H9 (cell line): ENCODE data around the gene UVRAG. TPM values are rescaled to one million over a fixed set of nuclear protein-coding genes. Genes with fewer than 3 reads are reported as not detected.

Experiments used
- DNase-seq: peaks from one replicate; pipeline ENCODE4 v3.0.0-alpha.2; 2017
- H2AFZ ChIP-seq: one replicate; pipeline ENCODE4 v1.6.1; 2013; ENCODE audit warnings: mild to moderate bottlenecking, low read length, control low read depth, moderate library complexity
- H2AK5ac ChIP-seq: 2 replicates; pipeline ENCODE4 v1.6.1; 2013; ENCODE audit warnings: low read length, control low read depth, mixed read lengths; ENCODE audit not compliant: insufficient read length
- H2BK120ac ChIP-seq: one replicate; pipeline ENCODE4 v1.6.1; 2013; ENCODE audit warnings: low read depth, mild to moderate bottlenecking, low read length, control low read depth, inconsistent platforms; ENCODE audit not compliant: poor library complexity, severe bottlenecking
- H2BK12ac ChIP-seq: 2 replicates; pipeline ENCODE4 v1.6.1; 2013; ENCODE audit warnings: low read length, control low read depth, mixed read lengths, low read depth; ENCODE audit not compliant: insufficient read length
- H2BK15ac ChIP-seq: 2 replicates; pipeline ENCODE4 v1.6.1; 2013; ENCODE audit warnings: low read depth, low read length, control low read depth
- H2BK20ac ChIP-seq: one replicate; pipeline ENCODE4 v1.6.1; 2013; ENCODE audit warnings: low read depth, mild to moderate bottlenecking, low read length, control low read depth, inconsistent platforms; ENCODE audit not compliant: poor library complexity, severe bottlenecking
- H2BK5ac ChIP-seq: 2 replicates; pipeline ENCODE4 v1.6.1; 2013; ENCODE audit warnings: low read length, control low read depth, mixed read lengths; ENCODE audit not compliant: insufficient read length
- H3K14ac ChIP-seq: 2 replicates; pipeline ENCODE4 v1.6.1; 2013; ENCODE audit warnings: low read length, control low read depth; ENCODE audit not compliant: insufficient read depth
- H3K18ac ChIP-seq: 2 replicates; pipeline ENCODE4 v1.6.1; 2013; ENCODE audit warnings: low read depth, mild to moderate bottlenecking, mixed read lengths, low read length, control low read depth; ENCODE audit not compliant: insufficient read length
- H3K23ac ChIP-seq: 2 replicates; pipeline ENCODE4 v1.6.1; 2013; ENCODE audit warnings: low read length, control low read depth, mixed read lengths, low read depth; ENCODE audit not compliant: insufficient read length
- H3K23me2 ChIP-seq: 2 replicates; pipeline ENCODE4 v1.6.1; 2013; ENCODE audit warnings: low read depth, mild to moderate bottlenecking, mixed read lengths, low read length, control low read depth; ENCODE audit not compliant: insufficient read length, poor library complexity, severe bottlenecking
- H3K27ac ChIP-seq: 2 replicates; pipeline ENCODE4 v1.5.1; 2013; ENCODE audit warnings: low read length, control low read depth, mixed read lengths, low read depth; ENCODE audit not compliant: insufficient read length
- H3K27me3 ChIP-seq: 2 replicates; pipeline ENCODE4 v1.6.1; 2013; ENCODE audit warnings: low read length, control low read depth, inconsistent platforms; ENCODE audit not compliant: insufficient read depth
- H3K4ac ChIP-seq: 2 replicates; pipeline ENCODE4 v1.6.1; 2013; ENCODE audit warnings: low read depth, mild to moderate bottlenecking, control low read depth, inconsistent platforms, low read length, moderate library complexity
- H3K4me1 ChIP-seq: 2 replicates; pipeline ENCODE4 v1.6.1; 2013; ENCODE audit warnings: low read length, control low read depth, inconsistent platforms; ENCODE audit not compliant: insufficient read depth
- H3K4me2 ChIP-seq: 2 replicates; pipeline ENCODE4 v1.6.1; 2013; ENCODE audit warnings: low read length, control low read depth, mixed read lengths; ENCODE audit not compliant: insufficient read length, insufficient read depth
- H3K56ac ChIP-seq: 2 replicates; pipeline ENCODE4 v1.6.1; 2013; ENCODE audit warnings: low read depth, mild to moderate bottlenecking, mixed read lengths, low read length, control low read depth; ENCODE audit not compliant: insufficient read length
- H3K79me1 ChIP-seq: 2 replicates; pipeline ENCODE4 v1.6.1; 2013; ENCODE audit warnings: low read depth, mild to moderate bottlenecking, moderate library complexity, low read length, control low read depth, inconsistent platforms; ENCODE audit not compliant: insufficient read depth, poor library complexity, severe bottlenecking
- H3K79me2 ChIP-seq: 2 replicates; pipeline ENCODE4 v1.6.1; 2013; ENCODE audit warnings: low read length, control low read depth, inconsistent platforms; ENCODE audit not compliant: insufficient read depth
- H3K9ac ChIP-seq: 2 replicates; pipeline ENCODE4 v1.6.1; 2013; ENCODE audit warnings: low read length, control low read depth, mixed read lengths; ENCODE audit not compliant: insufficient read length; ENCODE audit errors: extremely low read depth
- H3K9me3 ChIP-seq: one replicate; pipeline ENCODE4 v1.6.1; 2013; ENCODE audit warnings: low read depth, low read length, inconsistent platforms; ENCODE audit not compliant: control insufficient read depth
- H3T11ph ChIP-seq: one replicate; pipeline ENCODE4 v1.6.1; 2013; ENCODE audit warnings: mild to moderate bottlenecking, low read length, control low read depth, inconsistent platforms
- H4K20me1 ChIP-seq: one replicate; pipeline ENCODE4 v1.6.1; 2013; ENCODE audit not compliant: control insufficient read depth, insufficient read length, insufficient read depth
- H4K5ac ChIP-seq: 2 replicates; pipeline ENCODE4 v1.6.1; 2013; ENCODE audit warnings: low read depth, mild to moderate bottlenecking, mixed read lengths, low read length, control low read depth; ENCODE audit not compliant: insufficient read length
- H4K8ac ChIP-seq: replicated peaks from 2 replicates; pipeline ENCODE4 v1.6.1; 2013; ENCODE audit warnings: low read length, control low read depth, mixed read lengths, low read depth; ENCODE audit not compliant: insufficient read length
- H4K91ac ChIP-seq: 2 replicates; pipeline ENCODE4 v1.6.1; 2013; ENCODE audit warnings: low read depth, mild to moderate bottlenecking, moderate library complexity, mixed read lengths, low read length, control low read depth; ENCODE audit not compliant: insufficient read length
- H3K27ac Mint-ChIP-seq, 3 experiments: 2 replicates in 2 of 3; 3 replicates in 1 of 3; pipeline ENCODE4 v1.8.0; 2020 to 2021; ENCODE audit warnings: mixed read lengths in 3 of 3, mild to moderate bottlenecking in 1 of 3, moderate library complexity in 1 of 3
- H3K27me3 Mint-ChIP-seq: 2 replicates; pipeline ENCODE4 v1.8.0; 2021; ENCODE audit warnings: low read depth, mild to moderate bottlenecking, moderate library complexity, mixed read lengths
- H3K36me3 Mint-ChIP-seq, 3 experiments: 2 replicates in 2 of 3; 3 replicates in 1 of 3; pipeline ENCODE4 v1.8.0; 2020 to 2021; ENCODE audit warnings: low read depth in 3 of 3, mixed read lengths in 3 of 3; ENCODE audit not compliant: insufficient read depth in 1 of 3
- H3K4me1 Mint-ChIP-seq, 2 experiments: 2 replicates each; pipeline ENCODE4 v1.8.0; 2020; ENCODE audit warnings: mixed read lengths in 2 of 2
- H3K4me3 Mint-ChIP-seq, 2 experiments: 2 replicates in 1 of 2; 3 replicates in 1 of 2; pipeline ENCODE4 v1.8.0; 2020 to 2021; ENCODE audit warnings: mild to moderate bottlenecking in 2 of 2, mixed read lengths in 2 of 2, moderate library complexity in 1 of 2
- H3K9me3 Mint-ChIP-seq, 2 experiments: 2 replicates in 1 of 2; 3 replicates in 1 of 2; pipeline ENCODE4 v1.8.0; 2020; ENCODE audit warnings: mild to moderate bottlenecking in 2 of 2, mixed read lengths in 2 of 2, moderate library complexity in 1 of 2
- WGBS: extraction: QIAGEN DNeasy Blood & Tissue Kit; methylation state at CpG from one replicate; pipeline ENCODE4 v1.1.7; 2013; ENCODE audit warnings: missing lambda C conversion rate, low lambda C conversion rate, mixed read lengths; ENCODE audit not compliant: insufficient read length; ENCODE audit errors: extremely low coverage; 5-methylcytosine and 5-hydroxymethylcytosine counted together
- total RNA-seq: library from RNA; stranded (reverse); gene quantifications from 2 replicates; pipeline ENCODE4 v1.2.1, GENCODE V29; 2021
- TF ChIP-seq, protein P1 (sequence below): fragments of 200-600 bp; sonication (generic); conservative IDR thresholded peaks from 3 replicates; pipeline ENCODE4 v1.8.0; 2021; ENCODE audit warnings: antibody characterized with exemption, mild to moderate bottlenecking

The UVRAG gene
- total RNA-seq, 1 experiment from 2014 or later: 18.5 TPM

DNA sequence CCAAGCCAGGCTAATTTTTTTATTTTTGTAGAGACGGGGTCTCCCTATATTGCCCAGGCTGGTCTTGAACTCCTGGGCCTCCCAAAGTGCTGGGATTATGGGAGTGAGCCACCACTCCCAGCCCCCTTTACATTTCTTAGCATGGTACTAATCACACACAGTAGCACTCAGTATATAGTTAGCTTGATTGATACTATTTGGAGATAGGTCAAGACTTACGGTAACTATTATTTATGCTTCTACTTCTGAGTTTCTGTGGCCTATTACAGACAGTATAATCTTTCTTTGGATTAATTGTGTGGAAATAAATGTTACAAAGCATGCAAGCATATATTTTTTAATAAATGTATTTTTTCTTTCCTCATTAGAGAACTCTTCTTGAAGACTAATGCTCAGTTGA is 192.2 kb downstream of the UVRAG start:
- no peak overlapping the region for H2BK120ac ChIP-seq

More for the DNA sequence above, 192.2 kb downstream of the UVRAG start:
- Histone ChIP-seq H4K8ac (no peak overlapping the region), H2BK5ac (no peak overlapping the region), H3K9ac (no peak overlapping the region), H4K5ac (no peak overlapping the region), H3K23ac (no peak overlapping the region), H2BK15ac (no peak overlapping the region), H3K4me2 (no peak overlapping the region), H3K9me3 (no peaks in the 10 kb centered on the region), H3K14ac (no peak overlapping the region), H2AFZ (no peak overlapping the region), H3K4me1 (no peaks in the 10 kb centered on the region), H3K79me2 (no peaks in the 10 kb centered on the region), H3K79me1 (no peaks in the 10 kb centered on the region), H4K91ac (no peak overlapping the region), H2BK20ac (no peak overlapping the region), H3K27ac (no peak overlapping the region), H3K27me3 (no peaks in the 10 kb centered on the region), H4K20me1 (no peaks in the 10 kb centered on the region), H3K23me2 (no peaks in the 10 kb centered on the region), H2BK12ac (no peak overlapping the region), H2AK5ac (no peak overlapping the region), H3K4ac (no peak overlapping the region), H3T11ph (no peak overlapping the region), H3K18ac (no peak overlapping the region), H3K56ac (no peak overlapping the region)
- TF ChIP-seq, protein P1, sequence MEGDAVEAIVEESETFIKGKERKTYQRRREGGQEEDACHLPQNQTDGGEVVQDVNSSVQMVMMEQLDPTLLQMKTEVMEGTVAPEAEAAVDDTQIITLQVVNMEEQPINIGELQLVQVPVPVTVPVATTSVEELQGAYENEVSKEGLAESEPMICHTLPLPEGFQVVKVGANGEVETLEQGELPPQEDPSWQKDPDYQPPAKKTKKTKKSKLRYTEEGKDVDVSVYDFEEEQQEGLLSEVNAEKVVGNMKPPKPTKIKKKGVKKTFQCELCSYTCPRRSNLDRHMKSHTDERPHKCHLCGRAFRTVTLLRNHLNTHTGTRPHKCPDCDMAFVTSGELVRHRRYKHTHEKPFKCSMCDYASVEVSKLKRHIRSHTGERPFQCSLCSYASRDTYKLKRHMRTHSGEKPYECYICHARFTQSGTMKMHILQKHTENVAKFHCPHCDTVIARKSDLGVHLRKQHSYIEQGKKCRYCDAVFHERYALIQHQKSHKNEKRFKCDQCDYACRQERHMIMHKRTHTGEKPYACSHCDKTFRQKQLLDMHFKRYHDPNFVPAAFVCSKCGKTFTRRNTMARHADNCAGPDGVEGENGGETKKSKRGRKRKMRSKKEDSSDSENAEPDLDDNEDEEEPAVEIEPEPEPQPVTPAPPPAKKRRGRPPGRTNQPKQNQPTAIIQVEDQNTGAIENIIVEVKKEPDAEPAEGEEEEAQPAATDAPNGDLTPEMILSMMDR: no peak
- no CpG with 5 or more reads among the region's 2 CpGs for WGBS
- Mint-ChIP-seq H3K36me3 (peaks cover 13 to 64% (median 56%) of the 10 kb centered on the region in 3 experiments), H3K9me3 (no peaks in the 10 kb centered on the region), H3K4me1 (no peaks in the 10 kb centered on the region), H3K27ac (no peak overlapping the region), H3K4me3 (no peak overlapping the region), H3K27me3 (peaks cover 2% of the 10 kb centered on the region; the same call in 1 of the 2 replicates)
- DNase-seq: no peak
